Ramos (cell line): ENCODE results near the gene FBXO47.

Source experiments
- in situ Hi-C: fragments of 300-500 bp; cut with MboI; formaldehyde crosslinking; loops from one replicate; pipeline ENCODE4 v1.14.3; 2022; ENCODE audit warnings: low sequenced_read_pairs; ENCODE audit not compliant: unreplicated experiment

The FBXO47 gene

DNA sequence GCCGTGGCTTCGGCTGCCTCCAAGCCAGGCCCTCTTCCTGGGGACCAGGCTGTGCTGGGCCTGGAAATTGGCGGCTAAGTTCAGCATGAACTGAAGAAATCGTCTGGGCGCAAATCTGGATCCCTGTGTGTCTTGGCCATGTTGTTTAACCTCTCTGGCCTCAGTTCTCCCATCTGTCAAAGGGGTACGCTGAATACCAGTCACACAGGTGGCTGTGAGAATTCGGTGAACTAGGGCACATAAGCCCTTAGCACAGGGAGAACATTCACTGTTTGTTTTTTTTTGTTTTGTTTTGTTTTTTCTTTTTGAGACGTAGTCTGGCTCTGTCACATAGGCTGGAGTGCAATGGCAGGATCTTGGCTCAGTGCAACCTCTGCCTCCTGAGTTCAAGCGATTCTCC, 78.4 kb downstream of the FBXO47 start:
- in situ Hi-C loops, result no loop called here

- in situ Hi-C loops, result no loop called here
These were observed 80.6 kb downstream of the FBXO47 start for GRCh38 chr17:38886643-38887010.
